Left renal pelvis (tissue), 4 donors: ENCODE measurements around the gene PHRF1. TPM values are rescaled to one million over a fixed set of nuclear protein-coding genes. Genes with fewer than 3 reads are reported as not detected.
A peak's percentile ranks its signal among the peaks of the same experiment; 100 is the strongest.

Source experiments
- DNase-seq, 4 donors: peaks; one replicate each; pipeline ENCODE4 v3.0.0-alpha.2; 2013; ENCODE audit warnings: low read depth in 4 of 4, low spot score in 3 of 4
- polyA plus RNA-seq, 4 donors: library from polyadenylated mRNA; unstranded; fragments of 120-200 nt; gene quantifications; one replicate each; pipeline ENCODE4 v1.2.1, GENCODE V29; 2013; ENCODE audit not compliant: insufficient read length in 4 of 4

PHRF1 gene
- polyA plus RNA-seq, 4 donors, result 17.5 to 30.4 (median 18.9) TPM

GRCh38 chr11:614021-614622 is 37.9 kb downstream of the PHRF1 start:
- DNase-seq, result no peak

- DNase-seq, result no peak
Measured at GRCh38 chr11:614623-615503, 38.6 kb downstream of the PHRF1 start.

DNA sequence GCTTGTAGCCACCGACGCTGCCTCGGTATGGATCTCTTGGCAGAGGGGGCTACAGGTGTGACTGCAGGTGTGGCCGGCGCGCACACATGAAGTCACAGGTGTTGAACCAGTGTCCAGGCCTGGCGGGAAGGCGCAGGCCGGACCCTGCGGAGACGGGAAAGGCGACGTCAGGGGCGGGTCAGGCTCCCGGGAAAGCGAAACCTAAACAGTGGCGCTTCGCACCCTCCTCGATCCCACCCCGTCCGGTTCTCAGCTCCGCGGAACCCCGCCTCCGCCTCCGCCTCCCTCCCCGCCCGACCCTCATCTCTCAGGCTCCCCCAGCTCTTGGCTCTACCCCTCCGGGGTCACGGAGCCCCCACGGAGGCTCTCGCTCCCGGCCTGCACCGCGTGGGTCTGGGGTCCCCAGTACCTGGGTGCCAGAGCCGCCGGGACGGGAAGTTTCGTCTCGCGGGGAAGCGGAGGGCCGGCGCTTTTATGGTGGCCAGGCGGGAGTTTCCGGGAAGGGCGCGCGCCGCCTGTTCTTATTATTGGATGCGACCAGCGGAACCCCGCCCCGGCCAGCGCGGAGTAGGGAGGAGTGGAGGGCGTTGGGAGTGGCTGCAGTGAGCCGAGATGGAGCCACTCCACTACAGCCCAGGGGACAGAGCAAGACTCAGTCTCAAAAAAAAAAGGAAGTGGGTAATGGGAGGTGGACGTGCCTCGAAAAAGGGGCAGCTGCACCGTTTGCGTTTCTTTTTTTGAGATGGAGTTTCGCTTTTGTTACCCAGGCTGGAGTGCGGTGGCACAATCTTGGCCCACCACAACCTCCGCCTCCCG is 39.4 kb downstream of the PHRF1 start, which contains the start of gene IRF7:
IRF7 (minus strand) TSS at position 447 of the 816 bp plus-strand sequence. CDS start 586 bp downstream, outside the sequence.
- peak; percentile 73 to 83 (median 80) for DNase-seq

DNA sequence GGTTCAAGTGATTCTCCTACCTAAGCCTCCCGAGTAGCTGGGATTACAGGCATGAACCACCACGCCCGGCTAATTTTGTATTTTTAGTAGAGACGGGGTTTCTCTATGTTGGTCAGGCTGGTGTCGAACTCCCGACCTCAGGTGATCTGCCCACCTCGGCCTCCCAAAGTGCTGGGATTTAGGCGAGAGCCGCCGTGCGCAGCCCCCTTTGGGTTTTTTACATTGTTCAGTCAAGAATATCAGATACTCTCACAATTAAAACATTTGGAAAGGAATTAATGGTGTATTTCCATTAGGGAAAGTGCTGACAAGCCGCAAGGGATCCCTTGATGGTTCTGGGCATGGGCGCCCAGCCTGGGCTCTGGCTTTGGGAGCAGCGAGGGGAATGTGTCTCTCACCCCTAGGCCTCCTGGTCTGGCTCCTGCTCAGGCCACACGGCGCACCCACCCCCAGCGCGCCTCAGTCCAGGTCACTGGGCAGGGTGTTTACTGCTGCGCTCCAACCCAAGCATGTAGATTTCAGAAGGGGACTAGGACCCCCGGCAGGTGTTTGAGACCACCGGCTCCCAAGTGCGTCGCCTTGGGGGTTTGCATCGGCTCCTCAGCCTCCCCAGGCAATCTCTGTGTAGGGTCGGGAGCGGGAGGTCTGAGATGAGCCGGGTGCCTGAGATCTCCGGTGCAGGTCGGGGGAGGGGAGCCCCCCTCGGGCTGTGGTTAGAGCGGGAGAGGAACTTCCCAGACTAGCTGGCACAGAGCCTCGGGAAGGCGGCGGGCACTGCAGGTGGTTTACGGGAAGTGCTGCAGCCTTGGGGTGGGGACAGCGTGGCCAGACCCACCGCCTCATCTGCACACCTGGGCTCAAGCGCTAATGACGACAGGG is 40.3 kb downstream of the PHRF1 start:
- DNase-seq, result no peak

GRCh38 chr11:617199-617911 is 41.1 kb downstream of the PHRF1 start:
- DNase-seq, result no peak

GRCh38 chr11:617912-618682 is 41.8 kb downstream of the PHRF1 start:
- DNase-seq, result no peak

GRCh38 chr11:618856-619627 is 42.8 kb downstream of the PHRF1 start:
- no peak for DNase-seq

- no peak for DNase-seq
Measured at GRCh38 chr11:619628-620050, 43.4 kb downstream of the PHRF1 start.

- no peak for DNase-seq
Measured at GRCh38 chr11:620201-620600, 43.9 kb downstream of the PHRF1 start.

DNA sequence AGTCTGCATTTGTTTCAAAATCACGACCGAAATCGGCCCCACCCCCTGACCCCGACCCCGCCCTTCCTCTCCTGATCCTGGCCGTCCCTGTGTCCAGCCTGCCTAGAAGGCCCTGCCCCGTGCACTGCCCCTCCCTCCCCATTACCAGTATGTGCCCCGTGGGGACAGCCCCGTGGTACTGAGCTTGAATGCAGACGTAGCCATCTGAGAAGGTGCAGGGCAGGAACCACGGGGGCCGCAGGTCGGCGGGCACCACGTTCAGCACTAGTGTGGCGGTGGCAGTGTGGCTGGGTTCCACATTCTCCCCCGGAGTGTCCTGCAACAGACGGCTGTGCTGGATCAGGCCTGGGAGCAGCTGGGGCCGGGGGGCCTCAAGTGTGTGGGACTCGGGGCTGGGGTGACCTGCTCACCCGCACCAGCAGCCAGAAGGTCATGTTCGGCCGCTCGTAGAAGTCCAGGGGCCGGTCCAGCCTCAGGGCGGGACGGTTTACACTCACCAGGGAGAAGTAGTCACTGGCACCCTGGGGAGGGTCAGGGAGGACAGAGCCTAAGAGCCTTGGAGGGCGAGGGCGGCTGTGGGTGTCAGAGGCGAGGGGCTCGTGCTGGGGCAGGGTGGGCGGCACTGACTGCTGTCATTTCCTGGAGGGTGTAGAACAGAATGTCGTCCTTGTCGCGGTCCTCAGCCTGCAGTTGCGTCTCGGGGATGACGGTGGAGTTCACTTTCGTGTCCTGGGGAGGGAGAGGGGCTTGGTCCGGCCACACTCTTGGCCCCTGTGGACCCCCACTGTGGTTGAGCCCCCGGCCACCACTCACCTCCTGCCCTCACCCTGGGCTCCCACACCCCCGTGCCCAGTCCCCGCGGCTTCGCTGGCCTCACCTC is 44.9 kb downstream of the PHRF1 start:
- no peak for DNase-seq

DNA sequence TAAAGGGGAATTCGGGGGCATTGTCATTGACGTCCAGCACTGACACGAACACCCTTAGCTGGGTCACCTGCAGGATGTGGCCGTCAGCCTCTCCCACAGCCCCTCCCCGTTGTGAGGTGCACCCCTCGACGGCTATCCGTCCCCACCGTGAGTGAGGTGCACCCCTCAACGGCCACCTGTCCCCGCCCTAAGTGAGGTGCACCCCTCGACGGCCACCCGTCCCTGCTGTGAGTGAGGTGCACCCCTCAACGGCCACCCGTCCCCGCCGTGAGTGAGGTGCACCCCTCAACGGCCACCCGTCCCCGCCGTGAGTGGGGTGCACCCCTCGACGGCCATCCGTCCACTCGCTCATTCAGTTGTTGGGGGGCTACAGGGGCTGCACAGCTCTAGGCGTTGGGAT is 45.6 kb downstream of the PHRF1 start:
- DNase-seq, result no peak

GRCh38 chr11:623349-623869 is 47.1 kb downstream of the PHRF1 start:
- no peak for DNase-seq

DNA sequence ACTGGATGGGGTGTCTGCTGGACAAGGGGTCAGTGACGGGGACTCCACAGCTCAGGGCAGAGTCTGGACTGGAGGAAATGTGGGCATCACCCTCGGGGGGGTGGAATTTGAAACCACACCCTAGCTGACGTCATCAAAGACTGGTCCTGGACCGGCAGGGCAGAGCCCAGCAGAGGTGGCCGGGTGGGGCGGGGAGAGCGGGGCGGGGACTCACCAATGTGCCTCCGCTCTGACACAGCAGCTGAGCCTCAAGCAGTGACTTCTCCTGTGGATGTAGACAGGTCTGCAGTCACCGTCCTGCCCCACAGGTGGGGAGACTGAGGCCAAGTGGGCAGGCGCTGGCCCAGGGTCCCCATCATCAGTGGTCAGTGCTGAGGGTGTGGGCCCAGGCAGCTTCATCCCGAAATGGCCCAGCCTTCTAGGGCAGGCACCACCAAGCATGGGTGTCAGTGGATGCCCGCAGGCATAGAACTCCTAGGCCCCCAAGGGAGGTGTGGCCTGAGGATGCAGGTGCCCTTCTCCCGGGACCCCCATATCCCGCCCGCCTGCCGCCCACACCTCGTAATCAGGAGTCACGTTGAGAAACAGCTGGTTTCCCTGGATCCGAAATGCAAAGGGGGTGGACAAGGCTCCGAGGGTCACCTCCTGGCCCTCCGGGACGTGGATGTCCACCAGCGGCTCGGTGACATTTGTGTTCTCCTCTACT is 47.9 kb downstream of the PHRF1 start:
- DNase-seq, result no peak

GRCh38 chr11:624705-625635 is 48.7 kb downstream of the PHRF1 start, which contains the start of gene CDHR5:
CDHR5 (minus strand) TSS chr11:624955; CDS start chr11:624902, 53 bp downstream.
- no peak for DNase-seq
